ENCODE results near the gene HIKESHI.

HIKESHI gene

GRCh38 chr11:86360775-86361395 is 58.8 kb downstream of the HIKESHI start:
- DNase-seq (no peak), ATAC-seq (ENCODE audit: insufficient read depth, low read depth) (no peak)

GRCh38 chr11:86363424-86363823 is 61.4 kb downstream of the HIKESHI start:
- no peak for ATAC-seq (ENCODE audit: insufficient read depth, low read depth)

More at GRCh38 chr11:86360775-86361395, 58.8 kb downstream of the HIKESHI start:
- Histone ChIP-seq H2AFZ (ENCODE audit: low read depth, low read length) (no peak overlapping the region), H3K9ac (ENCODE audit: low read depth, low read length) (no peak overlapping the region), H3K36me3 (ENCODE audit: insufficient read depth, low read length) (no peaks in the 10 kb centered on the region), H3K27ac (ENCODE audit: low read length) (no peak overlapping the region), H3K79me2 (ENCODE audit: insufficient read depth, low read length) (no peaks in the 10 kb centered on the region), H3K4me2 (ENCODE audit: insufficient read depth, low read length) (no peak overlapping the region), H3K4me3 (ENCODE audit: low read depth in 1 of 2, low read length in 2 of 2) (no peak overlapping the region), H3K9me3 (ENCODE audit: insufficient read depth, low read length, severe bottlenecking) (no peaks in the 10 kb centered on the region), H3K27me3 (ENCODE audit: insufficient read depth, low read length, poor library complexity) (no peaks in the 10 kb centered on the region), H4K20me1 (ENCODE audit: insufficient read depth, low read length) (no peaks in the 10 kb centered on the region), H3K4me1 (ENCODE audit: insufficient read depth, low read length) (no peaks in the 10 kb centered on the region)
- TF ChIP-seq EZH2 (IDR thresholded peaks at IDR 0.05; ENCODE audit: borderline replicate concordance, low read depth, low read length, severe bottlenecking) (no peak), CTCF (IDR thresholded peaks at IDR 0.05; ENCODE audit: borderline replicate concordance, extremely low read depth, low read length, poor library complexity, severe bottlenecking) (no peak)

GRCh38 chr11:86365546-86365945 is 63.5 kb downstream of the HIKESHI start:
- Histone ChIP-seq H4K20me1 (ENCODE audit: insufficient read depth, low read length) (no peaks in the 10 kb centered on the region), H3K27me3 (ENCODE audit: insufficient read depth, low read length, poor library complexity) (no peaks in the 10 kb centered on the region), H3K9ac (ENCODE audit: low read depth, low read length) (no peak overlapping the region), H3K27ac (ENCODE audit: low read length) (no peak overlapping the region), H3K4me2 (ENCODE audit: insufficient read depth, low read length) (no peak overlapping the region), H3K4me1 (ENCODE audit: insufficient read depth, low read length) (no peaks in the 10 kb centered on the region), H3K36me3 (ENCODE audit: insufficient read depth, low read length) (no peaks in the 10 kb centered on the region), H3K4me3 (ENCODE audit: low read depth in 1 of 2, low read length in 2 of 2) (no peak overlapping the region), H3K79me2 (ENCODE audit: insufficient read depth, low read length) (no peaks in the 10 kb centered on the region), H2AFZ (ENCODE audit: low read depth, low read length) (no peak overlapping the region), H3K9me3 (ENCODE audit: insufficient read depth, low read length, severe bottlenecking) (no peaks in the 10 kb centered on the region)
- ATAC-seq (ENCODE audit: insufficient read depth, low read depth) (no peak), DNase-seq (no peak)
- TF ChIP-seq CTCF (IDR thresholded peaks at IDR 0.05; ENCODE audit: borderline replicate concordance, extremely low read depth, low read length, poor library complexity, severe bottlenecking) = no peak
- TF ChIP-seq EZH2 (IDR thresholded peaks at IDR 0.05; ENCODE audit: borderline replicate concordance, low read depth, low read length, severe bottlenecking) = no peak

More at GRCh38 chr11:86363424-86363823, 61.4 kb downstream of the HIKESHI start:
- Histone ChIP-seq H3K4me1 (ENCODE audit: insufficient read depth, low read length) (no peaks in the 10 kb centered on the region), H4K20me1 (ENCODE audit: insufficient read depth, low read length) (no peaks in the 10 kb centered on the region), H3K27ac (ENCODE audit: low read length) (no peak overlapping the region), H2AFZ (ENCODE audit: low read depth, low read length) (no peak overlapping the region), H3K79me2 (ENCODE audit: insufficient read depth, low read length) (no peaks in the 10 kb centered on the region), H3K27me3 (ENCODE audit: insufficient read depth, low read length, poor library complexity) (no peaks in the 10 kb centered on the region), H3K9ac (ENCODE audit: low read depth, low read length) (no peak overlapping the region), H3K36me3 (ENCODE audit: insufficient read depth, low read length) (no peaks in the 10 kb centered on the region), H3K4me2 (ENCODE audit: insufficient read depth, low read length) (no peak overlapping the region), H3K9me3 (ENCODE audit: insufficient read depth, low read length, severe bottlenecking) (no peaks in the 10 kb centered on the region), H3K4me3 (ENCODE audit: low read depth in 1 of 2, low read length in 2 of 2) (no peak overlapping the region)
- DNase-seq = no peak
- TF ChIP-seq EZH2 (IDR thresholded peaks at IDR 0.05; ENCODE audit: borderline replicate concordance, low read depth, low read length, severe bottlenecking) (no peak), CTCF (IDR thresholded peaks at IDR 0.05; ENCODE audit: borderline replicate concordance, extremely low read depth, low read length, poor library complexity, severe bottlenecking) (no peak)

Data from DND-41 (cell line).